K562 (cell line): ENCODE results near the gene CCSER1. TPM values are rescaled to one million over a fixed set of nuclear protein-coding genes. Genes with fewer than 3 reads are reported as not detected.

Experiments used
- ATAC-seq: fragments of 200-7000 bp; cut with Tn5 transposase; 3 replicates; pipeline ENCODE4 v1.9.1; 2020; ENCODE audit warnings: moderate library complexity
- BruUV-seq: library from RNA; stranded (reverse); fragments of 400-500 nt; replicated peaks from 2 replicates; lab custom pipeline; 2021; lab: Mats Ljungman, UMichigan
- CTCF ChIA-PET: fragments of 300-600 bp; formaldehyde crosslinking; extraction: SDS; loops from one replicate; lab custom pipeline; 2021; ENCODE audit warnings: low intra/inter-chr PET ratio; lab: Yijun Ruan, JAX
- POLR2A ChIA-PET: fragments of 300-600, 350-650 bp; sonication (Branson Sonifier 250); formaldehyde crosslinking; extraction: SDS; loops from one replicate; lab custom pipeline; 2021; ENCODE audit warnings: antibody characterized with exemption, inconsistent platforms; lab: Yijun Ruan, JAX
- DNase-seq, 4 experiments: peaks; one replicate each; pipeline versions ENCODE4 v3.0.0 to v3.0.0-alpha.2; 2011 to 2018; ENCODE audit warnings: low spot score in 3 of 4, mixed read lengths in 3 of 4; ENCODE audit errors: extremely low read depth in 1 of 4
- FAIRE-seq: peaks from 2 replicates; lab custom pipeline; 2011; peaks lifted over from hg19 to GRCh38; lab: Jason Lieb, UNC
- H2AFZ ChIP-seq: 2 replicates; pipeline ENCODE4 v1.6.0; 2011; ENCODE audit warnings: low read depth, low read length, control low read depth, inconsistent platforms
- H3K27ac ChIP-seq: fragments of 200-600 bp; 3 replicates; pipeline ENCODE4 v1.8.0; 2011; ENCODE audit warnings: low read depth, mild to moderate bottlenecking, control low read depth, inconsistent platforms, low read length, moderate library complexity, mixed read lengths; ENCODE audit errors: extremely low read depth
- H3K27me3 ChIP-seq, 2 experiments: fragments of 300-600 bp in 1 of 2; 2 replicates in 1 of 2; 3 replicates in 1 of 2; pipeline versions ENCODE4 v1.6.0 to v1.8.0; 2011; ENCODE audit warnings: inconsistent platforms in 2 of 2, low read length in 2 of 2, mild to moderate bottlenecking in 1 of 2, mixed read lengths in 1 of 2, moderate library complexity in 1 of 2; ENCODE audit not compliant: control insufficient read depth in 2 of 2, insufficient read depth in 2 of 2
- H3K36me3 ChIP-seq: fragments of 300-600 bp; 3 replicates; pipeline ENCODE4 v1.8.0; 2011; ENCODE audit warnings: mild to moderate bottlenecking, low read length, inconsistent platforms; ENCODE audit not compliant: control insufficient read depth, insufficient read depth
- H3K4me1 ChIP-seq, 2 experiments: fragments of 200-600 bp in 1 of 2; replicated peaks in 1 of 2; 2 replicates in 1 of 2; 3 replicates in 1 of 2; pipeline versions ENCODE4 v1.5.1 to v1.8.0; 2011; ENCODE audit warnings: inconsistent platforms in 2 of 2, low read length in 2 of 2, mild to moderate bottlenecking in 1 of 2, mixed read lengths in 1 of 2, moderate library complexity in 1 of 2; ENCODE audit not compliant: control insufficient read depth in 2 of 2, insufficient read depth in 2 of 2
- H3K4me2 ChIP-seq: 2 replicates; pipeline ENCODE4 v1.6.1; 2011; ENCODE audit warnings: low read length, control low read depth, inconsistent platforms, mixed read lengths; ENCODE audit not compliant: insufficient read depth
- H3K4me3 ChIP-seq: fragments of 200-600 bp; sonication (generic), shearing (Covaris generic); 2 replicates; pipeline ENCODE4 v1.5.1; 2016; ENCODE audit warnings: control low read depth, inconsistent platforms
- H3K79me2 ChIP-seq: fragments of 200-600 bp; 3 replicates; pipeline ENCODE4 v1.8.0; 2011; ENCODE audit warnings: low read length, inconsistent platforms; ENCODE audit not compliant: control insufficient read depth, insufficient read depth
- H3K9ac ChIP-seq, 2 experiments: 2 replicates each; pipeline versions ENCODE4 v1.6.0 to v1.6.1; 2011; ENCODE audit warnings: low read depth in 2 of 2, low read length in 2 of 2, control low read depth in 1 of 2, inconsistent platforms in 1 of 2, mild to moderate bottlenecking in 1 of 2, mixed read lengths in 1 of 2; ENCODE audit not compliant: insufficient read depth in 1 of 2
- H3K9me1 ChIP-seq: one replicate; pipeline ENCODE4 v1.6.0; 2011; ENCODE audit warnings: inconsistent platforms, mild to moderate bottlenecking, low read length, moderate library complexity; ENCODE audit not compliant: control insufficient read depth, insufficient read depth
- H3K9me3 ChIP-seq: replicated peaks from 2 replicates; pipeline ENCODE4 v1.5.1; 2011; ENCODE audit warnings: low read depth, low read length, inconsistent platforms; ENCODE audit not compliant: control insufficient read depth, insufficient read depth
- H4K20me1 ChIP-seq: replicated peaks from 2 replicates; pipeline ENCODE4 v1.6.1; 2011; ENCODE audit warnings: low read length, inconsistent platforms, mixed read lengths; ENCODE audit not compliant: control insufficient read depth, insufficient read depth
- CHD7 ChIP-seq: fragments of 200-600 bp; sonication (generic); IDR thresholded peaks from one replicate; pipeline ENCODE4 v1.6.1; 2012; ENCODE audit warnings: mild to moderate bottlenecking, low read depth, low read length, inconsistent platforms
- FOXK1 ChIP-seq: sonication (generic); formaldehyde crosslinking; IDR thresholded peaks from 2 replicates; pipeline ENCODE4 v1.8.0; 2022; ENCODE audit warnings: missing genetic modification reagents, mild to moderate bottlenecking, borderline replicate concordance
- ZMIZ1 ChIP-seq, 2 experiments: fragments of 150-350 bp in 1 of 2; IDR thresholded peaks; 2 replicates each; pipeline ENCODE4 v1.6.1; 2012 to 2016; ENCODE audit warnings: low read depth in 2 of 2, low read length in 2 of 2, mild to moderate bottlenecking in 1 of 2, moderate library complexity in 1 of 2
- ZNF408 ChIP-seq: fragments of 250-450 bp; sonication (Bioruptor Pico); IDR thresholded peaks from 2 replicates; pipeline ENCODE4 v1.4.0; 2020; ENCODE audit warnings: low read depth, mild to moderate bottlenecking, moderate library complexity
- ZNF436 ChIP-seq: fragments of 250-450, 450-650 bp; sonication (Bioruptor Pico); formaldehyde crosslinking; IDR thresholded peaks from 2 replicates; pipeline ENCODE4 v1.7.0; 2020; ENCODE audit warnings: mild to moderate bottlenecking
- WGBS: fragments of 100-300 bp; shearing (Covaris generic); methylation state at CpG from one replicate; pipeline ENCODE4 v1.1.6; 2016; ENCODE audit warnings: low coverage, mixed read lengths; ENCODE audit not compliant: insufficient coverage; ENCODE audit errors: missing lambda C conversion rate; 5-methylcytosine and 5-hydroxymethylcytosine counted together
- in situ Hi-C: fragments of 300-500 bp; cut with MboI; formaldehyde crosslinking; loops from 4 replicates; pipeline ENCODE4 v1.15.0; 2018; ENCODE audit warnings: inconsistent platforms, mixed read lengths
- intact Hi-C: fragments of 100-400 bp; cut with micrococcal nuclease; formaldehyde crosslinking; loops from 2 replicates; pipeline ENCODE4 v1.14.2; 2022
- polyA plus RNA-seq, 8 experiments: library from polyadenylated mRNA; depleted of rRNA in 4 of 8; stranded (reverse) in 5 of 8; unstranded in 3 of 8; fragments of >200 nt; fragmentation: Nextera tagmentation in 2 of 8; fragmentation: Illumina TruSeq in 1 of 8; extraction: Ambion mirVana in 2 of 8; extraction: Trizol in 1 of 8; gene quantifications; 2 replicates each; pipeline versions ENCODE4 v1.2.1 to v1.2.3, GENCODE V29; 2011 to 2014; ENCODE audit warnings: inconsistent platforms in 1 of 8, missing spikeins in 1 of 8
- total RNA-seq, 7 experiments: library from RNA; depleted of rRNA in 6 of 7; stranded (reverse); fragments of >200 nt in 6 of 7; fragmentation: Illumina TruSeq in 2 of 7; extraction: Trizol in 2 of 7; gene quantifications; 2 replicates each; pipeline versions ENCODE4 v1.2.1 to v1.2.3, GENCODE V29; 2011 to 2021; ENCODE audit warnings: low replicate concordance in 1 of 7

CCSER1 gene
- total and polyA plus RNA-seq, 9 of the 15 experiments (the other 6 are each of a cell fraction or from before 2014, with no cell fraction given) = not detected

- TF ChIP-seq ZNF436 (CRISPR knock-in tag) (no peak), ZMIZ1 (IDR thresholded peaks at IDR 0.05; ENCODE audit: low read depth in 2 of 2, low read length in 2 of 2) (no peak)
These were observed 127.2 kb downstream of the CCSER1 start (continued) for GRCh38 chr4:90254357-90254756.

- H3K4me3 ChIP-seq = no peak overlapping the region
- ChIA-PET CTCF (no interaction called here), POLR2A (no interaction called here)
- no peaks in the 10 kb centered on the region for H3K27me3 ChIP-seq
- H3K79me2 ChIP-seq = no peaks in the 10 kb centered on the region
- H3K9ac ChIP-seq = no peak overlapping the region
- TF ChIP-seq ZNF408 (CRISPR knock-in tag) (no peak), FOXK1 (no peak), CHD7 (no peak)
- no peak overlapping the region for H2AFZ ChIP-seq
- no peaks in the 10 kb centered on the region for H3K4me1 ChIP-seq
- in situ Hi-C loops (no loop called here), intact Hi-C loops (no loop called here)
- FAIRE-seq (no peak), DNase-seq (no peak), ATAC-seq (no peak)
- no peaks in the 10 kb centered on the region for H3K9me1 ChIP-seq
- H3K27ac ChIP-seq = no peak overlapping the region
- H3K36me3 ChIP-seq = no peaks in the 10 kb centered on the region
- H4K20me1 ChIP-seq = no peaks in the 10 kb centered on the region
- BruUV-seq = no TSS peak
- H3K9me3 ChIP-seq = no peaks in the 10 kb centered on the region; the same call in 1 of the 2 replicates
- WGBS = 0% methylated on average over 1 of the region's 1 CpG
- H3K4me2 ChIP-seq = no peak overlapping the region
These were observed 147.0 kb downstream of the CCSER1 start for GRCh38 chr4:90274175-90274574.
